ENCODE results near the gene CLRN1. TPM values are rescaled to one million over a fixed set of nuclear protein-coding genes. Genes with fewer than 3 reads are reported as not detected.
"Not testable (repeated sequence)": the region's sequence is repeated elsewhere in the genome, so short reads cannot be mapped to it uniquely, and the experiment has no call there.

Gene CLRN1
- total RNA-seq, 1 donor from 2014 or later: not detected

- no peak for TF ChIP-seq CTCF (IDR thresholded peaks at IDR 0.05)
- no peak for TF ChIP-seq POLR2AphosphoS5 (IDR thresholded peaks at IDR 0.05; ENCODE audit: insufficient read depth in 1 of 2, low read depth in 1 of 2)
- no peak for TF ChIP-seq POLR2A (IDR thresholded peaks at IDR 0.05)
- intact Hi-C loops (cut with DNase I): no loop called here
Measured at GRCh38 chr3:150998996-150999395, 26.5 kb upstream of the CLRN1 start.

GRCh38 chr3:150996731-150997130 lies 24.2 kb upstream of the CLRN1 start:
- intact Hi-C loops (cut with DNase I): no loop called here
- H3K4me3 ChIP-seq: no peak overlapping the region
- H3K9me3 ChIP-seq: no peaks in the 10 kb centered on the region
- no peaks in the 10 kb centered on the region for H3K27me3 ChIP-seq
- no peak overlapping the region for H3K27ac ChIP-seq
- DNase-seq (ENCODE audit: extremely low spot score in 2 of 2): no peak
- H3K36me3 ChIP-seq: no peaks in the 10 kb centered on the region
- no peak for TF ChIP-seq CTCF (IDR thresholded peaks at IDR 0.05)
- no peak for TF ChIP-seq POLR2A (IDR thresholded peaks at IDR 0.05)
- no peak for TF ChIP-seq POLR2AphosphoS5 (IDR thresholded peaks at IDR 0.05; ENCODE audit: insufficient read depth in 1 of 2, low read depth in 1 of 2)
- H3K4me1 ChIP-seq: no peaks in the 10 kb centered on the region

More at GRCh38 chr3:150998996-150999395, 26.5 kb upstream of the CLRN1 start:
- H3K27ac ChIP-seq: no peak overlapping the region
- no peak for DNase-seq (ENCODE audit: extremely low spot score in 2 of 2)
- H3K4me1 ChIP-seq: no peaks in the 10 kb centered on the region
- no peaks in the 10 kb centered on the region for H3K36me3 ChIP-seq
- no peaks in the 10 kb centered on the region for H3K27me3 ChIP-seq
- no peak overlapping the region for H3K4me3 ChIP-seq
- no peaks in the 10 kb centered on the region for H3K9me3 ChIP-seq

- Histone ChIP-seq H3K27ac (no peak overlapping the region), H3K4me1 (no peaks in the 10 kb centered on the region), H3K27me3 (no peaks in the 10 kb centered on the region), H3K9me3 (no peaks in the 10 kb centered on the region), H3K4me3 (no peak overlapping the region), H3K36me3 (no peaks in the 10 kb centered on the region)
- TF ChIP-seq CTCF (IDR thresholded peaks at IDR 0.05) (no peak), POLR2A (IDR thresholded peaks at IDR 0.05) (no peak), POLR2AphosphoS5 (IDR thresholded peaks at IDR 0.05; ENCODE audit: insufficient read depth in 1 of 2, low read depth in 1 of 2) (no peak)
- DNase-seq (ENCODE audit: extremely low spot score in 2 of 2): no peak
- intact Hi-C loops (cut with DNase I): no loop called here
Measured at GRCh38 chr3:150995510-150995909, 23.0 kb upstream of the CLRN1 start.

- Histone ChIP-seq H3K36me3 (no peaks in the 10 kb centered on the region), H3K9me3 (no peaks in the 10 kb centered on the region), H3K27me3 (no peaks in the 10 kb centered on the region), H3K27ac (no peak overlapping the region), H3K4me1 (no peaks in the 10 kb centered on the region), H3K4me3 (no peak overlapping the region)
- TF ChIP-seq CTCF (IDR thresholded peaks at IDR 0.05): no peak
- no peak for TF ChIP-seq POLR2A (IDR thresholded peaks at IDR 0.05)
- TF ChIP-seq POLR2AphosphoS5 (IDR thresholded peaks at IDR 0.05; ENCODE audit: insufficient read depth in 1 of 2, low read depth in 1 of 2): no peak
- DNase-seq (ENCODE audit: extremely low spot score in 2 of 2): no peak
- intact Hi-C loops (cut with DNase I): no loop called here
Measured at GRCh38 chr3:150989208-150989607, 16.7 kb upstream of the CLRN1 start.

GRCh38 chr3:150988395-150988794 lies 15.9 kb upstream of the CLRN1 start:
- H3K36me3 ChIP-seq; intact Hi-C loops (cut with DNase I); H3K4me3 ChIP-seq; H3K4me1 ChIP-seq; H3K27me3 ChIP-seq; H3K9me3 ChIP-seq; DNase-seq (ENCODE audit: extremely low spot score in 2 of 2); H3K27ac ChIP-seq: not testable (repeated sequence)

- no peaks in the 10 kb centered on the region for H3K27me3 ChIP-seq
- TF ChIP-seq POLR2AphosphoS5 (IDR thresholded peaks at IDR 0.05; ENCODE audit: insufficient read depth in 1 of 2, low read depth in 1 of 2) (no peak), POLR2A (IDR thresholded peaks at IDR 0.05) (no peak), CTCF (IDR thresholded peaks at IDR 0.05) (no peak)
Measured at GRCh38 chr3:150985711-150986110, 13.2 kb upstream of the CLRN1 start.

More at GRCh38 chr3:150985711-150986110, 13.2 kb upstream of the CLRN1 start:
- DNase-seq (ENCODE audit: extremely low spot score in 2 of 2): no peak
- H3K9me3 ChIP-seq: no peaks in the 10 kb centered on the region
- H3K27ac ChIP-seq: no peak overlapping the region
- intact Hi-C loops (cut with DNase I): no loop called here
- no peak overlapping the region for H3K4me3 ChIP-seq
- no peaks in the 10 kb centered on the region for H3K36me3 ChIP-seq
- no peaks in the 10 kb centered on the region for H3K4me1 ChIP-seq

Measured in vagina (tissue), 2 donors.